Measurements from ENCODE around the gene KRTCAP3.
"Not testable (repeated sequence)": the region's sequence is repeated elsewhere in the genome, so short reads cannot be mapped to it uniquely, and the experiment has no call there.

KRTCAP3 gene

GRCh38 chr2:27421660-27422250 lies 20.4 kb upstream of the KRTCAP3 start:
- Histone ChIP-seq H3K27me3 (ENCODE audit: control insufficient read depth, insufficient read depth, low read length) (no peaks in the 10 kb centered on the region), H3K27ac (ENCODE audit: low read length) (no peak overlapping the region), H3K4me3 (ENCODE audit: low read length) (no peak overlapping the region), H3K36me3 (ENCODE audit: control insufficient read depth, low read depth, low read length) (no peaks in the 10 kb centered on the region), H3K9me3 (ENCODE audit: control insufficient read depth, low read depth, low read length) (no peaks in the 10 kb centered on the region), H3K9ac (ENCODE audit: low read length) (no peak overlapping the region), H3K4me1 (ENCODE audit: control insufficient read depth, low read depth, low read length) (no peaks in the 10 kb centered on the region)

- Histone ChIP-seq H3K27ac (ENCODE audit: low read length) (no peak overlapping the region), H3K27me3 (ENCODE audit: control insufficient read depth, insufficient read depth, low read length) (no peaks in the 10 kb centered on the region), H3K9me3 (ENCODE audit: control insufficient read depth, low read depth, low read length) (no peaks in the 10 kb centered on the region), H3K36me3 (ENCODE audit: control insufficient read depth, low read depth, low read length) (no peaks in the 10 kb centered on the region), H3K4me3 (ENCODE audit: low read length) (no peak overlapping the region), H3K4me1 (ENCODE audit: control insufficient read depth, low read depth, low read length) (peaks cover 6% of the 10 kb centered on the region), H3K9ac (ENCODE audit: low read length) (no peak overlapping the region)
Measured at GRCh38 chr2:27422958-27423357, 19.2 kb upstream of the KRTCAP3 start.

GRCh38 chr2:27425039-27425438 lies 17.1 kb upstream of the KRTCAP3 start:
- H3K9me3 ChIP-seq (ENCODE audit: control insufficient read depth, low read depth, low read length); H3K36me3 ChIP-seq (ENCODE audit: control insufficient read depth, low read depth, low read length); H3K4me3 ChIP-seq (ENCODE audit: low read length); H3K27me3 ChIP-seq (ENCODE audit: control insufficient read depth, insufficient read depth, low read length); H3K9ac ChIP-seq (ENCODE audit: low read length); H3K27ac ChIP-seq (ENCODE audit: low read length): not testable (repeated sequence)
- H3K4me1 ChIP-seq (ENCODE audit: control insufficient read depth, low read depth, low read length), result peaks cover 13% of the 10 kb centered on the region

- peaks cover 5% of the 10 kb centered on the region for H3K27me3 ChIP-seq (ENCODE audit: control insufficient read depth, insufficient read depth, low read length)
- H3K27ac ChIP-seq (ENCODE audit: low read length), result no peak overlapping the region
- no peaks in the 10 kb centered on the region for H3K36me3 ChIP-seq (ENCODE audit: control insufficient read depth, low read depth, low read length)
- peaks cover 14% of the 10 kb centered on the region for H3K4me1 ChIP-seq (ENCODE audit: control insufficient read depth, low read depth, low read length)
- no peaks in the 10 kb centered on the region for H3K9me3 ChIP-seq (ENCODE audit: control insufficient read depth, low read depth, low read length)
- peak overlapping the region; percentile 83 for H3K9ac ChIP-seq (ENCODE audit: low read length)
- H3K4me3 ChIP-seq (ENCODE audit: low read length), result peak overlapping the region; percentile 68
Measured at GRCh38 chr2:27427863-27428212, 14.3 kb upstream of the KRTCAP3 start.

- Histone ChIP-seq H3K9ac (ENCODE audit: low read length) (peak within 1 kb of the TSS; percentile 83), H3K36me3 (ENCODE audit: control insufficient read depth, low read depth, low read length) (peaks cover 3% of the 10 kb centered on the region), H3K27ac (ENCODE audit: low read length) (peak within 1 kb of the TSS; percentile 47), H3K4me1 (ENCODE audit: control insufficient read depth, low read depth, low read length) (peaks cover 14% of the 10 kb centered on the region), H3K4me3 (ENCODE audit: low read length) (peak within 1 kb of the TSS; percentile 73), H3K9me3 (ENCODE audit: control insufficient read depth, low read depth, low read length) (no peaks in the 10 kb centered on the region), H3K27me3 (ENCODE audit: control insufficient read depth, insufficient read depth, low read length) (peaks cover 5% of the 10 kb centered on the region)
Measured at GRCh38 chr2:27428213-27428977, 13.8 kb upstream of the KRTCAP3 start, which contains the start of gene NRBP1. Gene NRBP1, plus strand, starts transcription at chr2:27428631. Its CDS starts 4,643 bp downstream, at chr2:27433274.

GRCh38 chr2:27428978-27429541 lies 13.1 kb upstream of the KRTCAP3 start:
- H3K9ac ChIP-seq (ENCODE audit: low read length), result peak overlapping the region; percentile 83
- H3K9me3 ChIP-seq (ENCODE audit: control insufficient read depth, low read depth, low read length), result no peaks in the 10 kb centered on the region
- peaks cover 10% of the 10 kb centered on the region for H3K36me3 ChIP-seq (ENCODE audit: control insufficient read depth, low read depth, low read length)
- peak overlapping the region; percentile 73 for H3K4me3 ChIP-seq (ENCODE audit: low read length)
- peaks cover 5% of the 10 kb centered on the region for H3K27me3 ChIP-seq (ENCODE audit: control insufficient read depth, insufficient read depth, low read length)
- H3K4me1 ChIP-seq (ENCODE audit: control insufficient read depth, low read depth, low read length), result peaks cover 14% of the 10 kb centered on the region
- peak overlapping the region; percentile 47 for H3K27ac ChIP-seq (ENCODE audit: low read length)

- Histone ChIP-seq H3K27me3 (ENCODE audit: control insufficient read depth, insufficient read depth, low read length) (peaks cover 5% of the 10 kb centered on the region), H3K4me1 (ENCODE audit: control insufficient read depth, low read depth, low read length) (peaks cover 14% of the 10 kb centered on the region), H3K4me3 (ENCODE audit: low read length) (no peak overlapping the region), H3K9ac (ENCODE audit: low read length) (no peak overlapping the region), H3K27ac (ENCODE audit: low read length) (no peak overlapping the region), H3K36me3 (ENCODE audit: control insufficient read depth, low read depth, low read length) (peaks cover 32% of the 10 kb centered on the region), H3K9me3 (ENCODE audit: control insufficient read depth, low read depth, low read length) (no peaks in the 10 kb centered on the region)
Measured at GRCh38 chr2:27431395-27431794, 10.8 kb upstream of the KRTCAP3 start.

GRCh38 chr2:27435628-27436027 lies 6.6 kb upstream of the KRTCAP3 start:
- H3K9ac ChIP-seq (ENCODE audit: low read length), result no peak overlapping the region
- no peaks in the 10 kb centered on the region for H3K9me3 ChIP-seq (ENCODE audit: control insufficient read depth, low read depth, low read length)
- H3K4me3 ChIP-seq (ENCODE audit: low read length), result no peak overlapping the region
- no peak overlapping the region for H3K27ac ChIP-seq (ENCODE audit: low read length)
- H3K27me3 ChIP-seq (ENCODE audit: control insufficient read depth, insufficient read depth, low read length), result no peaks in the 10 kb centered on the region
- H3K36me3 ChIP-seq (ENCODE audit: control insufficient read depth, low read depth, low read length), result peaks cover 60% of the 10 kb centered on the region
- H3K4me1 ChIP-seq (ENCODE audit: control insufficient read depth, low read depth, low read length), result no peaks in the 10 kb centered on the region

GRCh38 chr2:27441226-27441926 lies 805 bp upstream of the KRTCAP3 start:
- H3K9ac ChIP-seq (ENCODE audit: low read length), result no peak overlapping the region
- peaks cover 37% of the 10 kb centered on the region for H3K36me3 ChIP-seq (ENCODE audit: control insufficient read depth, low read depth, low read length)
- H3K9me3 ChIP-seq (ENCODE audit: control insufficient read depth, low read depth, low read length), result no peaks in the 10 kb centered on the region
- H3K27ac ChIP-seq (ENCODE audit: low read length), result no peak overlapping the region
- H3K27me3 ChIP-seq (ENCODE audit: control insufficient read depth, insufficient read depth, low read length), result no peaks in the 10 kb centered on the region
- H3K4me1 ChIP-seq (ENCODE audit: control insufficient read depth, low read depth, low read length), result peaks cover 3% of the 10 kb centered on the region
- no peak overlapping the region for H3K4me3 ChIP-seq (ENCODE audit: low read length)

GRCh38 chr2:27442920-27443282 lies 720 bp downstream of the KRTCAP3 start:
- peaks cover 3% of the 10 kb centered on the region for H3K4me1 ChIP-seq (ENCODE audit: control insufficient read depth, low read depth, low read length)
- H3K27me3 ChIP-seq (ENCODE audit: control insufficient read depth, insufficient read depth, low read length), result no peaks in the 10 kb centered on the region
- H3K9ac ChIP-seq (ENCODE audit: low read length), result peak overlapping the region; percentile 73
- H3K4me3 ChIP-seq (ENCODE audit: low read length), result peak overlapping the region; percentile 63
- H3K36me3 ChIP-seq (ENCODE audit: control insufficient read depth, low read depth, low read length), result peaks cover 26% of the 10 kb centered on the region
- H3K9me3 ChIP-seq (ENCODE audit: control insufficient read depth, low read depth, low read length), result no peaks in the 10 kb centered on the region
- H3K27ac ChIP-seq (ENCODE audit: low read length), result no peak overlapping the region

- no peak overlapping the region for H3K9ac ChIP-seq (ENCODE audit: low read length)
Measured at GRCh38 chr2:27445155-27445554, 3.0 kb downstream of the KRTCAP3 start.

More at GRCh38 chr2:27445155-27445554, 3.0 kb downstream of the KRTCAP3 start:
- H3K4me3 ChIP-seq (ENCODE audit: low read length), result no peak overlapping the region
- H3K27ac ChIP-seq (ENCODE audit: low read length), result no peak overlapping the region
- H3K4me1 ChIP-seq (ENCODE audit: control insufficient read depth, low read depth, low read length), result peaks cover 3% of the 10 kb centered on the region
- H3K27me3 ChIP-seq (ENCODE audit: control insufficient read depth, insufficient read depth, low read length), result no peaks in the 10 kb centered on the region
- H3K36me3 ChIP-seq (ENCODE audit: control insufficient read depth, low read depth, low read length), result peaks cover 17% of the 10 kb centered on the region
- no peaks in the 10 kb centered on the region for H3K9me3 ChIP-seq (ENCODE audit: control insufficient read depth, low read depth, low read length)

Measured in iPS-18a (cell line).